ENCODE data around the gene PEX5L. TPM values are rescaled to one million over a fixed set of nuclear protein-coding genes. Genes with fewer than 3 reads are reported as not detected.
A peak's percentile ranks its signal among the peaks of the same experiment; 100 is the strongest.

PEX5L gene
- total RNA-seq, 1 experiment from 2014 or later, result 0.45 TPM

DNA sequence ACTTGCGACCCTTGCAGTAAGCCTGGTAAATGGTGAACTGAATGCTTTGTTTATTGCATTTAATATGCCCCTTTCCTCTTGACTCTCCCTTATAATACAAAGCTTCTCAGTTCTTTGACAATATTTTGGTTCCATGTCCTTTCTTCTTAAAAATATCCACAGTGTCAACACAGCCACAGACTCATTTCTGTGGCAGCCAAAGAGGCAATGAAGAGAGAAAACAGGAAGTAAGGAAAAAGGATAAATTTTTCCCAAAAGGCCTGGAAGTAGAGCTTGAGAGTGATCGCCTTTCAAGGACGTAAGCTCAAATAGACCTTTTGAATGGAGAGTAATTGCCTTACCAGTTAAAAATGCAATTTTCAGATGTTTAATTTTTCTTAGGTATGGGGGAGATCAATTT lies 59.4 kb downstream of the PEX5L start:
- Histone ChIP-seq H3K27me3 (ENCODE audit: control insufficient read depth, insufficient read depth, low read length) (no peaks in the 10 kb centered on the region), H3K4me3 (ENCODE audit: insufficient read depth, low read depth, low read length) (no peak overlapping the region), H3K36me3 (replicated peaks; ENCODE audit: control insufficient read depth, insufficient read depth, low read length) (no peaks in the 10 kb centered on the region)
- DNase-seq, result no peak

DNA sequence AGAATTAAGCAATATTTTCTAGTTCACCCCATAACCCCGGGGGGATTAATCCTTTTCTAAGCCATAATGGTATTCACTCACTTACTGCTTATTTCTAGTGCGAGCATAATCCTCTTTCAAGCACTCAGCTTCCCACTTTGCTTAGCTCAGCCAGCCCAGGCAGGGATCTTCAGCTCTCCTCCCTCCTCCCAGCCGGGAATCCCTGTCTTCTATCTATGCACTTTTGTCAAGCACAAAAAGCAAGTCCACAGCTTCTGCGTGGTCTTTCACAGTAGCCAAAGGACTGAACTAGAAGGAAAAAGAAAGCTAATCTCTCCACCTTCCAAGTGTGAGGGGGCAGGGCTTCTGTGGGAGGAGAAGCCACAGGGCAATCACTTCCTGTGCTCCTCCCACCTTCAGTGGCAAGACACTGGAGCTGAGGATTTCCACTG lies 62.8 kb downstream of the PEX5L start:
- Histone ChIP-seq H3K27me3 (ENCODE audit: control insufficient read depth, insufficient read depth, low read length) (no peaks in the 10 kb centered on the region), H3K4me3 (ENCODE audit: insufficient read depth, low read depth, low read length) (no peak overlapping the region), H3K36me3 (replicated peaks; ENCODE audit: control insufficient read depth, insufficient read depth, low read length) (no peaks in the 10 kb centered on the region)
- DNase-seq, result peak; percentile 7

DNA sequence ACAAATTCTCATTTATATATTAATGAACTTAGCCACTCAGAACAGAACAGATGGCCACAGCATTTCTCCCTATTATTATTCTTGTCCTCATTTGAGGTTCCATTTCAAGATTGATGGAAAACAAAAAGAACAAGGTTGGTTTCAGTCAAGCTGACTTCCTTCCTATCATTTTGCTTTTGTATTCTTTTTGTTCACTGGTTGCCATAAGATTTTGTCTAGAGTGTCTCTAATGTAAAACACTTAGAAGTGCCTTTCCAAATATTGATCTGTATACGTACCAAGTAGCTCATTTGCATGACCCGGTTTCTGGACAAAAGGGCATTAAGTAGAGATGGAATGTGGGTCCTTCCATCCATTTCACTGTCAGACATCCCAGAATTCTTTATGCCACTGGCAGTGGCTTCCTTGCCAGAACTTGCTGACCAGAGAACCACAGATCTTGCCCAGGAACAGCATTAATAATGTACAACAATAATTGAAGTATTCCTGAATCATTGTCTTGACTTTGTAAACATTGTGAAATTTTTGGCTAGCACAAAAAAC lies 63.8 kb downstream of the PEX5L start:
- DNase-seq, result no peak
- Histone ChIP-seq H3K27me3 (ENCODE audit: control insufficient read depth, insufficient read depth, low read length) (no peaks in the 10 kb centered on the region), H3K36me3 (replicated peaks; ENCODE audit: control insufficient read depth, insufficient read depth, low read length) (no peaks in the 10 kb centered on the region), H3K4me3 (ENCODE audit: insufficient read depth, low read depth, low read length) (no peak overlapping the region)

GRCh38 chr3:179971280-179971679 lies 65.5 kb downstream of the PEX5L start:
- Histone ChIP-seq H3K27me3 (ENCODE audit: control insufficient read depth, insufficient read depth, low read length) (no peaks in the 10 kb centered on the region), H3K4me3 (ENCODE audit: insufficient read depth, low read depth, low read length) (no peak overlapping the region), H3K36me3 (replicated peaks; ENCODE audit: control insufficient read depth, insufficient read depth, low read length) (no peaks in the 10 kb centered on the region)
- no peak for DNase-seq

DNA sequence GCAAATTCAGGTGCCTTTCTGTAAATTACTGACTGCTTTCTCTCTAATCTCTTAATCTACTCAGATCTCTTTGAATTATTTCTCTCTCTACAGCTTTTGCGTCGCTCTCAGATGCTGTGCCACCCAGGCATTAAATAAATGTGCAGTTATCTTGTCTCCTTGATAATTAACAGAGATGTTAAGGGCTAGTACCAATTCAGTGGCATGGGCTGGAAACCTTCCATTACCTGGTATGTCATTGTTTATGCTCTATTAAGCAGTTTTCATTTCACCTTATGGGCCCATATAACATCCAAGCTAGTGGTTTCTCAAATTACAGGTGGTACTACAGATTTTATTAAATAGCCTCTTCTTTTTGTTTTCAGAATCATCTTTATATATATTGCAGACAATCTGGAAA lies 66.0 kb downstream of the PEX5L start:
- no peaks in the 10 kb centered on the region for H3K36me3 ChIP-seq (replicated peaks; ENCODE audit: control insufficient read depth, insufficient read depth, low read length)
- no peak overlapping the region for H3K4me3 ChIP-seq (ENCODE audit: insufficient read depth, low read depth, low read length)
- no peaks in the 10 kb centered on the region for H3K27me3 ChIP-seq (ENCODE audit: control insufficient read depth, insufficient read depth, low read length)
- DNase-seq, result no peak

DNA sequence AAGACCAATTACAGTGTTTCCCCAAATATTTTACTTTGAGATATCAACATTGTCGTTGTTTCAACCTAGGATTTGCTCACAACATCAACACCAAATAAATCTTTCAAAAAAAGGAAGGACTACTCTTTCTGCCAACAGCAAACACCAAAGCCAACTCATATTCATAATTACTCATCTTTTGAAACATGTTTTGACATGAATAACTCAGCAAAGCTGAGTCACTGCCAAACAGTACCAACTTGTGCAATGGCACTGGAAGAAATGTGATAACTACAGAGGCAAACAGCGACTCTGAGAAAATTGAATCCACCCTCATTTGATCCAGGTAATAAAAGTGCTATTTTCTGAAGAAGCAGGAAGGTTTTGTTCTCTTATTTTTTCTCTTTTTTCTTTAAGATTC lies 67.2 kb downstream of the PEX5L start:
- Histone ChIP-seq H3K4me3 (ENCODE audit: insufficient read depth, low read depth, low read length) (no peak overlapping the region), H3K27me3 (ENCODE audit: control insufficient read depth, insufficient read depth, low read length) (no peaks in the 10 kb centered on the region), H3K36me3 (replicated peaks; ENCODE audit: control insufficient read depth, insufficient read depth, low read length) (no peaks in the 10 kb centered on the region)
- DNase-seq, result no peak

- Histone ChIP-seq H3K4me3 (ENCODE audit: insufficient read depth, low read depth, low read length) (no peak overlapping the region), H3K36me3 (replicated peaks; ENCODE audit: control insufficient read depth, insufficient read depth, low read length) (no peaks in the 10 kb centered on the region), H3K27me3 (ENCODE audit: control insufficient read depth, insufficient read depth, low read length) (no peaks in the 10 kb centered on the region)
- DNase-seq, result no peak
Measured at GRCh38 chr3:179967622-179968021, 69.1 kb downstream of the PEX5L start.

DNA sequence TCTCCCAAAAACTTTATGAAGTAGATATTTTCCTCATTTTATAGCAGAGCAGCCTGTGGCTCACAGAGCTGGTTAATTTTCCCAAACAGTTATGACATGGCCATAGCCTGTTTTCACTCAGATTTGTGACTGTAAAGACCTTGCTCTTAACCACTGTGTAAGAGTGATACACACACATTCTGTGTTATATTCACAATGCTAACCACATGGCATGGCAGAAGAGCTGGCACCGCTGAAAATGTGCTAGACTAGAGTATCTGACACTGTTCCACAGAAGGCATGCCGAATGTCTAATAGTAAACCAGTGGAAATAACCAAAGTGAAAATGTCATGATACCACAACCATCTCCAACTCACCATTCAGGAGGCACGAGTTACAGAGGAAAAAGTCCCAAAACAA lies 71.8 kb downstream of the PEX5L start:
- Histone ChIP-seq H3K36me3 (replicated peaks; ENCODE audit: control insufficient read depth, insufficient read depth, low read length) (no peaks in the 10 kb centered on the region), H3K27me3 (ENCODE audit: control insufficient read depth, insufficient read depth, low read length) (no peaks in the 10 kb centered on the region), H3K4me3 (ENCODE audit: insufficient read depth, low read depth, low read length) (no peak overlapping the region)
- DNase-seq, result no peak

DNA sequence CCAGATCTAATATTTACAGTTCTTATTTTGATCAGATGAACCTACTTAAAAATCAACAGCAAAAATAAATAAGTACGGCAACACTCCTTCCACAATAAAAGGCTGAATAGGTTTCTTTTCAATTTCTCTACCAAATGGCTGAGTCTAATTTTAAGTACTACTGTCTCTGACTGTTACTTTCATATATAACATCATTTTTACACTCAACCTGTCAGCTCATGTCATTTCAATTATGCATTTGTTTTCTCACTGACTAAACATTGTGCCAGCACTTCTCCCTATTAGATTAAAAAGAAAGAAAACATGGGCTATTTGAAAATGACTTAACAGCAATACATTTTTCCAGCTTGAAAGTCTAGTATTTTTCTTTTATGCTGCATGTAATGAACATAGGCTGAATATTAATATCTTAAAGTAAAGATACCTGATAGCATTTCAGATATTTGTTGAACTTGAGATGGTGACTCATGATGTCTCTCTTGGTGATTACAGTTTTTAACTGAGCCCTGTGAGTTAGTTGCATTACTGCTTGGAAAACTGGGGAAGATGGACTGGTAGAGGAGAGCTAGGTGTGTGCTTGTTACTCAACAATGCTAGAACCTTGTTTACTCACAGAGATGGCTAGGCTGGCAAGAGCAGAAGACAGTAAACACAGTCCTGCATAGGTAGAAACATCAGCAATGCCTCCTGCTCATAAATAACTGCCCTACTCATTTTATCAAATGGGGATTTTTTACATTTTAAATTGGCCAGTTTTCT lies 73.9 kb downstream of the PEX5L start:
- H3K27me3 ChIP-seq (ENCODE audit: control insufficient read depth, insufficient read depth, low read length), result no peaks in the 10 kb centered on the region
- H3K4me3 ChIP-seq (ENCODE audit: insufficient read depth, low read depth, low read length), result no peak overlapping the region
- no peaks in the 10 kb centered on the region for H3K36me3 ChIP-seq (replicated peaks; ENCODE audit: control insufficient read depth, insufficient read depth, low read length)
- DNase-seq, result no peak

- no peak for DNase-seq
- Histone ChIP-seq H3K36me3 (replicated peaks; ENCODE audit: control insufficient read depth, insufficient read depth, low read length) (no peaks in the 10 kb centered on the region), H3K27me3 (ENCODE audit: control insufficient read depth, insufficient read depth, low read length) (no peaks in the 10 kb centered on the region), H3K4me3 (ENCODE audit: insufficient read depth, low read depth, low read length) (no peak overlapping the region)
Measured at GRCh38 chr3:179961703-179962078, 75.0 kb downstream of the PEX5L start.

DNA sequence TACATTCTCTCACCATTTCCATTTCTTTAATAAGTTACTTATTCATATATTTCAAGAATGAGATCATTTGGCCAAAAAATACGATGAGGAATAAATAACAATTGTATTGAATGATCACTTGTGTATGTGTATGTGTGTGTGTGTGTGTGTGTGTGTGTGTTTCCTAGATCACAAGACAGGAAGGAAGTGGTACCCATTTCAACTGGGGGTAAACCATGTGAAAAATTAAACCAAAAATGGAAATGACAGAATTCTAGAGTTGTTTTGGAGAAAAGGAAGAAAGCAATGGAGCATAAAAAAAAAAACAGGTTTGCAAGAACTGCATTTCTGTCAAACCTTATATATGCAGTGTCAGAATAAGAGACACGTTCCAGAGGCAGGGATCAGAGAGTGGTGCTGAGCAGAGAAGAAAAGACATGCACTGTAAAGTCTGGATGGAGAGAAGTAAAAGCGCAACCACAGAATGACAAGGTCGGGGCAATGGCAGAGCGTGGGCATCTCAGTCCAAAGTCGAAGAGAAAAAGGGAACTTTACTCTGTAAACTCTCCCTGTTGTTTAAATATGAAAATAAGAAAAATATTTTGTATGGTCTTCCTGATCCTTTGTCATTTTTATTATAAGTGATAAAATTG lies 75.5 kb downstream of the PEX5L start:
- no peaks in the 10 kb centered on the region for H3K27me3 ChIP-seq (ENCODE audit: control insufficient read depth, insufficient read depth, low read length)
- no peaks in the 10 kb centered on the region for H3K36me3 ChIP-seq (replicated peaks; ENCODE audit: control insufficient read depth, insufficient read depth, low read length)
- no peak overlapping the region for H3K4me3 ChIP-seq (ENCODE audit: insufficient read depth, low read depth, low read length)

DNA sequence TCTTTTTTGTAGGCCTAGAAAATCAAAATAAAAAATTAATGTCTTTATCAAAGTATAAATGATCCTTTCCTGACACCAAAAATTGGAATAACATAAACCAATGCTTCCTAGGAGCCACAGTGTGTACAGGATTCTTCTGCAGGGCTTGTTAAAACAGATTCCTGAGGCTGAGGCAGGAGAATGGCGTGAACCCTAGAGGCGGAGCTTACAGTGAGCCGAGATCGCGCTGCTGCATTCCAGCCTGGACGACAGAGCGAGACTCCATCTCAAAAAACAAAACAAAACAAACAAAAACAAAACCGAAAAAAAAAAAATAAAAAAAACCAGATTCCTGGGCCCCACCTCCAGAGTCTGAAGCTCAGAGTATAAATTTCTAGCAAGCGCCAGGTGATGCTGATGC lies 78.0 kb downstream of the PEX5L start:
- H3K27me3 ChIP-seq (ENCODE audit: control insufficient read depth, insufficient read depth, low read length), result no peaks in the 10 kb centered on the region
- H3K36me3 ChIP-seq (replicated peaks; ENCODE audit: control insufficient read depth, insufficient read depth, low read length), result no peaks in the 10 kb centered on the region
- no peak for DNase-seq
- no peak overlapping the region for H3K4me3 ChIP-seq (ENCODE audit: insufficient read depth, low read depth, low read length)

More for the DNA sequence above, 75.5 kb downstream of the PEX5L start:
- no peak for DNase-seq

GRCh38 chr3:179958143-179958542 lies 78.6 kb downstream of the PEX5L start:
- Histone ChIP-seq H3K27me3 (ENCODE audit: control insufficient read depth, insufficient read depth, low read length) (no peaks in the 10 kb centered on the region), H3K36me3 (replicated peaks; ENCODE audit: control insufficient read depth, insufficient read depth, low read length) (no peaks in the 10 kb centered on the region), H3K4me3 (ENCODE audit: insufficient read depth, low read depth, low read length) (no peak overlapping the region)
- DNase-seq, result no peak

GRCh38 chr3:179957264-179957845 lies 79.4 kb downstream of the PEX5L start:
- no peaks in the 10 kb centered on the region for H3K27me3 ChIP-seq (ENCODE audit: control insufficient read depth, insufficient read depth, low read length)
- H3K4me3 ChIP-seq (ENCODE audit: insufficient read depth, low read depth, low read length), result no peak overlapping the region
- no peaks in the 10 kb centered on the region for H3K36me3 ChIP-seq (replicated peaks; ENCODE audit: control insufficient read depth, insufficient read depth, low read length)
- no peak for DNase-seq

DNA sequence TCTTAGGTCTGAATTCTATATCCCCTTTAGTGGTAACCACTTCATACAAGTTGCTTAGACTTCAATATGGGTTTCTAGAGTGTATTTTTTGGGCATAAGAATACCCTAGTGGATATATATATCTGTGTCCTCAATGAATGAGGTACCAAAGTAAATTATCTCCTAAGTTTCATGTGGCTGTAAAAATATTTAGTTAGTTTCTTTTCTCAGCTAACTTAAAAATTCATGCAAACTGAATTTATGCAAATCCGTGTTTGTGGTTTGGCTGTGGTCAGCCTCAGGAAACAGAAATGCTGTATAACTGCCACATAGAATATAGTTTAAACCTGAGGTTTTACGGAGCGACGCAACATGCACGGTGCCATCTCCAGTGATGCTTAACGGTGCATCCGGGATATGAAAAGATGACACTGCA lies 80.3 kb downstream of the PEX5L start:
- no peaks in the 10 kb centered on the region for H3K36me3 ChIP-seq (replicated peaks; ENCODE audit: control insufficient read depth, insufficient read depth, low read length)
- no peaks in the 10 kb centered on the region for H3K27me3 ChIP-seq (ENCODE audit: control insufficient read depth, insufficient read depth, low read length)
- no peak for DNase-seq
- no peak overlapping the region for H3K4me3 ChIP-seq (ENCODE audit: insufficient read depth, low read depth, low read length)

Data from H7 (cell line).